HEK293 (cell line): ENCODE data around the gene EDIL3.

Source experiments
- CTCF ChIA-PET: fragments of 350-600 bp; formaldehyde crosslinking; extraction: SDS; loops from one replicate; lab custom pipeline; 2021; ENCODE audit warnings: antibody characterized with exemption; lab: Yijun Ruan, JAX
- POLR2A ChIA-PET: fragments of 300-600 bp; formaldehyde crosslinking; extraction: SDS; loops from one replicate; lab custom pipeline; 2020; ENCODE audit warnings: antibody characterized with exemption, inconsistent platforms; lab: Yijun Ruan, JAX
- H3K27ac ChIP-seq: fragments of 200-500 bp; sonication (Bioruptor generic); 2 replicates; pipeline ENCODE4 v1.5.1; 2014; ENCODE audit warnings: low read depth, low read length, control low read depth, inconsistent platforms; ENCODE audit errors: extremely low read depth
- H3K36me3 ChIP-seq, 2 experiments: fragments of 200-500 bp in 1 of 2; sonication (Bioruptor generic) in 1 of 2; 1 replicate in 1 of 2; 2 replicates in 1 of 2; pipeline ENCODE4 v1.5.1; 2014 to 2017; ENCODE audit warnings: inconsistent platforms in 2 of 2, low read length in 2 of 2; ENCODE audit not compliant: control insufficient read depth in 2 of 2, insufficient read depth in 1 of 2
- H3K4me1 ChIP-seq: fragments of 200-500 bp; sonication (Bioruptor generic); 2 replicates; pipeline ENCODE4 v1.5.1; 2014; ENCODE audit warnings: mild to moderate bottlenecking, low read length, inconsistent platforms; ENCODE audit not compliant: control insufficient read depth, insufficient read depth
- H3K4me3 ChIP-seq: 2 replicates; pipeline ENCODE4 v1.5.1; 2011; ENCODE audit warnings: low read depth, mild to moderate bottlenecking, control low read depth, low read length, moderate library complexity
- H3K9me3 ChIP-seq: fragments of 200-500 bp; sonication (Bioruptor generic); 2 replicates; pipeline ENCODE4 v1.5.1; 2014; ENCODE audit warnings: low read depth, low read length, inconsistent platforms; ENCODE audit not compliant: control insufficient read depth, insufficient read depth
- ELK4 ChIP-seq: IDR thresholded peaks from 2 replicates; pipeline ENCODE4 v1.6.1; 2011; ENCODE audit warnings: mild to moderate bottlenecking, low read depth, low read length, borderline replicate concordance
- KLF9 ChIP-seq: fragments of 450-650 bp; formaldehyde crosslinking; IDR thresholded peaks from 2 replicates; pipeline ENCODE4 v1.5.1; 2016; ENCODE audit warnings: missing biosample characterization, missing genetic modification characterization, low read depth
- PRDM2 ChIP-seq: fragments of 450-650 bp; formaldehyde crosslinking; IDR thresholded peaks from 2 replicates; pipeline ENCODE4 v1.5.1; 2016; ENCODE audit warnings: missing biosample characterization, missing genetic modification characterization, borderline replicate concordance
- ZBTB11 ChIP-seq: fragments of 450-650 bp; formaldehyde crosslinking; conservative IDR thresholded peaks from 2 replicates; pipeline ENCODE4 v1.5.1; 2016; ENCODE audit warnings: low read depth, missing biosample characterization, missing genetic modification characterization
- ZBTB6 ChIP-seq: fragments of 450-650 bp; formaldehyde crosslinking; IDR thresholded peaks from 2 replicates; pipeline ENCODE4 v1.5.1; 2017; ENCODE audit warnings: missing biosample characterization, missing genetic modification characterization
- ZIC2 ChIP-seq: fragments of 450-650 bp; formaldehyde crosslinking; IDR thresholded peaks from 2 replicates; pipeline ENCODE4 v1.5.1; 2016; ENCODE audit warnings: missing biosample characterization, missing genetic modification characterization
- ZNF175 ChIP-seq: fragments of 450-650 bp; formaldehyde crosslinking; IDR thresholded peaks from 2 replicates; pipeline ENCODE4 v1.5.1; 2016; ENCODE audit warnings: missing biosample characterization, missing genetic modification characterization
- ZNF2 ChIP-seq: fragments of 450-650 bp; formaldehyde crosslinking; IDR thresholded peaks from 2 replicates; pipeline ENCODE4 v1.5.1; 2016; ENCODE audit warnings: missing biosample characterization, missing genetic modification characterization
- ZNF221 ChIP-seq: fragments of 450-650 bp; formaldehyde crosslinking; IDR thresholded peaks from 2 replicates; pipeline ENCODE4 v1.5.1; 2017; ENCODE audit warnings: missing biosample characterization, missing genetic modification characterization, borderline replicate concordance
- ZNF223 ChIP-seq: fragments of 450-650 bp; formaldehyde crosslinking; IDR thresholded peaks from 2 replicates; pipeline ENCODE4 v1.5.1; 2016; ENCODE audit warnings: missing biosample characterization, missing genetic modification characterization
- ZNF239 ChIP-seq: fragments of 450-650 bp; formaldehyde crosslinking; IDR thresholded peaks from 2 replicates; pipeline ENCODE4 v1.5.1; 2016; ENCODE audit warnings: missing biosample characterization, missing genetic modification characterization
- ZNF404 ChIP-seq: fragments of 450-650 bp; formaldehyde crosslinking; IDR thresholded peaks from 2 replicates; pipeline ENCODE4 v1.5.1; 2017; ENCODE audit warnings: missing biosample characterization, missing genetic modification characterization
- ZNF473 ChIP-seq: fragments of 450-650 bp; formaldehyde crosslinking; IDR thresholded peaks from 2 replicates; pipeline ENCODE4 v1.5.1; 2017; ENCODE audit warnings: missing biosample characterization, missing genetic modification characterization
- ZNF518A ChIP-seq: fragments of 450-650 bp; formaldehyde crosslinking; conservative IDR thresholded peaks from 2 replicates; pipeline ENCODE4 v1.5.1; 2016; ENCODE audit warnings: low read depth, missing biosample characterization, missing genetic modification characterization
- ZNF555 ChIP-seq: fragments of 450-650 bp; formaldehyde crosslinking; conservative IDR thresholded peaks from 2 replicates; pipeline ENCODE4 v1.5.1; 2017; ENCODE audit warnings: missing biosample characterization, mild to moderate bottlenecking, missing genetic modification characterization, inconsistent platforms

EDIL3 gene

GRCh38 chr5:83922699-83923098 is 462.0 kb downstream of the EDIL3 start (continued):
- TF ChIP-seq PRDM2 (tag by site-specific recombination) = no peak
- TF ChIP-seq ZBTB11 (tag by site-specific recombination) = no peak

- TF ChIP-seq ZNF473 (tag by site-specific recombination) = no peak
- TF ChIP-seq ZNF555 (tag by site-specific recombination) = no peak
- no peak for TF ChIP-seq ELK4
- TF ChIP-seq ZNF518A (tag by site-specific recombination) = no peak
- no peak for TF ChIP-seq ZNF221 (tag by site-specific recombination)
- TF ChIP-seq ZNF2 (tag by site-specific recombination) = no peak
- no peak for TF ChIP-seq ZNF239 (tag by site-specific recombination)
- no peak for TF ChIP-seq ZNF404 (tag by site-specific recombination)
- TF ChIP-seq ZNF175 = no peak
- no peak for TF ChIP-seq KLF9 (tag by site-specific recombination)
- no peak for TF ChIP-seq ZIC2 (tag by site-specific recombination)
- no peak for TF ChIP-seq ZBTB6 (tag by site-specific recombination)
- no peak for TF ChIP-seq ZNF223 (tag by site-specific recombination)
- TF ChIP-seq, all 188 proteins: peak for 0
- POLR2A ChIA-PET = no interaction called here
- CTCF ChIA-PET = interaction anchor here (0.6 to 0.7 kb wide), 2 partner anchors 138 to 1317 kb away, joined by 3 to 5 read pairs; no protein-coding TSS in a partner anchor
Observed at GRCh38 chr5:83921666-83922193, 462.9 kb downstream of the EDIL3 start.

More at GRCh38 chr5:83921666-83922193, 462.9 kb downstream of the EDIL3 start:
- Histone ChIP-seq H3K4me1 (no peaks in the 10 kb centered on the region), H3K9me3 (no peaks in the 10 kb centered on the region), H3K4me3 (no peak overlapping the region), H3K36me3 (no peaks in the 10 kb centered on the region), H3K27ac (no peak overlapping the region)
